H1 (cell line): ENCODE data around the gene SCAP. TPM values are rescaled to one million over a fixed set of nuclear protein-coding genes. Genes with fewer than 3 reads are reported as not detected.

Experiments used
- EGR1 ChIP-seq: IDR thresholded peaks from 2 replicates; pipeline ENCODE4 v1.6.1; 2011; ENCODE audit warnings: low read depth, low read length, borderline replicate concordance
- GTF2F1 ChIP-seq: IDR thresholded peaks from 2 replicates; pipeline ENCODE4 v1.6.1; 2012; ENCODE audit warnings: low read depth, low read length, improper control_type of control experiment, borderline replicate concordance
- KDM1A ChIP-seq: fragments of 200-600, 300-600 bp; sonication (generic); IDR thresholded peaks from 2 replicates; pipeline ENCODE4 v1.7.1; 2016; ENCODE audit warnings: mild to moderate bottlenecking, low read length, borderline replicate concordance
- KDM4A ChIP-seq: IDR thresholded peaks from one replicate; pipeline ENCODE4 v1.7.1; 2012; ENCODE audit warnings: low read depth, mild to moderate bottlenecking, moderate library complexity, low read length, inconsistent platforms; ENCODE audit not compliant: severe bottlenecking
- KDM5A ChIP-seq: fragments of 200-600 bp; IDR thresholded peaks from 2 replicates; pipeline ENCODE4 v1.7.1; 2012; ENCODE audit warnings: mild to moderate bottlenecking, low read length, inconsistent platforms, mixed read lengths
- RFX5 ChIP-seq: IDR thresholded peaks from 2 replicates; pipeline ENCODE4 v1.6.1; 2011; ENCODE audit warnings: low read depth, low read length, improper control_type of control experiment, borderline replicate concordance
- TAF1 ChIP-seq: IDR thresholded peaks from 2 replicates; pipeline ENCODE4 v1.6.1; 2011; ENCODE audit warnings: mild to moderate bottlenecking, low read depth, low read length
- TCF12 ChIP-seq: IDR thresholded peaks from 2 replicates; pipeline ENCODE4 v1.6.1; 2011; ENCODE audit warnings: low read depth, mild to moderate bottlenecking, low read length
- YY1 ChIP-seq: IDR thresholded peaks from 2 replicates; pipeline ENCODE4 v1.6.1; 2011; ENCODE audit warnings: low read depth, mild to moderate bottlenecking, low read length
- polyA plus RNA-seq, 7 experiments: library from polyadenylated mRNA; depleted of rRNA in 3 of 7; stranded (reverse) in 5 of 7; unstranded in 2 of 7; fragments of >200 nt in 5 of 7; fragments of 200-250 nt in 2 of 7; gene quantifications; 1 replicate in 5 of 7; 2 replicates in 1 of 7; 4 replicates in 1 of 7; pipeline versions ENCODE4 v1.2.1 to v1.2.3, GENCODE V29; 2011 to 2013; ENCODE audit warnings: missing spikeins in 2 of 7, mixed read lengths in 2 of 7
- total RNA-seq: library from RNA; stranded (reverse); fragmentation: NEBNext Ultra II Directional; extraction: Animal tissue kit (Norgen Biotek cat#: 25700); gene quantifications from 2 replicates; pipeline ENCODE4 v1.2.1, GENCODE V29; 2021
- TF ChIP-seq, protein P1 (sequence below): fragments of 300-600 bp; sonication (generic); IDR thresholded peaks from 2 replicates; pipeline ENCODE4 v1.7.1; 2012; ENCODE audit warnings: low read length, moderate library complexity, mild to moderate bottlenecking, inconsistent platforms; ENCODE audit not compliant: insufficient replicate concordance
- TF ChIP-seq, protein P2 (sequence below): IDR thresholded peaks from 2 replicates; pipeline ENCODE4 v1.6.1; 2012; ENCODE audit warnings: low read length, inconsistent platforms

Gene SCAP
- total and polyA plus RNA-seq, 2 of the 8 experiments (the other 6 are each of a cell fraction or from before 2014, with no cell fraction given) = 74.0 to 114 TPM

DNA sequence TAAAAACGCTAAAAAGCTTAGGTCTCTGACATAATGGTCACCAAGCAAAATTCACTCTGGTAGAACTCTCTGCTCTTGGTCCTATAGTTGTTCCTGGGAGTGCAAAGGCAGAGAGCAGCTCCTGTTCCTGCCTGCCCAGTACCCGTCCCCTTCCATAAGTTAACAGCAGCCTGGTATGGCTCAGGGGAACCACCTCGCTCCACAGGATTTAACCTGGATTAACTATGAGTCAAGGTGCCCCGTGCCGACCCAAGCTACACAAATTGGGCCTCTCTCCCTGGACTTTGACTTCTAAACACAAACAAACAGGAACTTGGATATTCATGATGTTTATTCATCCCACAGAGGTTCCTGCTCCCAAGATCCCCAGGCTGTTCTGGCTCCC, 32.1 kb downstream of the SCAP start (continued):
- TF ChIP-seq, protein P1, sequence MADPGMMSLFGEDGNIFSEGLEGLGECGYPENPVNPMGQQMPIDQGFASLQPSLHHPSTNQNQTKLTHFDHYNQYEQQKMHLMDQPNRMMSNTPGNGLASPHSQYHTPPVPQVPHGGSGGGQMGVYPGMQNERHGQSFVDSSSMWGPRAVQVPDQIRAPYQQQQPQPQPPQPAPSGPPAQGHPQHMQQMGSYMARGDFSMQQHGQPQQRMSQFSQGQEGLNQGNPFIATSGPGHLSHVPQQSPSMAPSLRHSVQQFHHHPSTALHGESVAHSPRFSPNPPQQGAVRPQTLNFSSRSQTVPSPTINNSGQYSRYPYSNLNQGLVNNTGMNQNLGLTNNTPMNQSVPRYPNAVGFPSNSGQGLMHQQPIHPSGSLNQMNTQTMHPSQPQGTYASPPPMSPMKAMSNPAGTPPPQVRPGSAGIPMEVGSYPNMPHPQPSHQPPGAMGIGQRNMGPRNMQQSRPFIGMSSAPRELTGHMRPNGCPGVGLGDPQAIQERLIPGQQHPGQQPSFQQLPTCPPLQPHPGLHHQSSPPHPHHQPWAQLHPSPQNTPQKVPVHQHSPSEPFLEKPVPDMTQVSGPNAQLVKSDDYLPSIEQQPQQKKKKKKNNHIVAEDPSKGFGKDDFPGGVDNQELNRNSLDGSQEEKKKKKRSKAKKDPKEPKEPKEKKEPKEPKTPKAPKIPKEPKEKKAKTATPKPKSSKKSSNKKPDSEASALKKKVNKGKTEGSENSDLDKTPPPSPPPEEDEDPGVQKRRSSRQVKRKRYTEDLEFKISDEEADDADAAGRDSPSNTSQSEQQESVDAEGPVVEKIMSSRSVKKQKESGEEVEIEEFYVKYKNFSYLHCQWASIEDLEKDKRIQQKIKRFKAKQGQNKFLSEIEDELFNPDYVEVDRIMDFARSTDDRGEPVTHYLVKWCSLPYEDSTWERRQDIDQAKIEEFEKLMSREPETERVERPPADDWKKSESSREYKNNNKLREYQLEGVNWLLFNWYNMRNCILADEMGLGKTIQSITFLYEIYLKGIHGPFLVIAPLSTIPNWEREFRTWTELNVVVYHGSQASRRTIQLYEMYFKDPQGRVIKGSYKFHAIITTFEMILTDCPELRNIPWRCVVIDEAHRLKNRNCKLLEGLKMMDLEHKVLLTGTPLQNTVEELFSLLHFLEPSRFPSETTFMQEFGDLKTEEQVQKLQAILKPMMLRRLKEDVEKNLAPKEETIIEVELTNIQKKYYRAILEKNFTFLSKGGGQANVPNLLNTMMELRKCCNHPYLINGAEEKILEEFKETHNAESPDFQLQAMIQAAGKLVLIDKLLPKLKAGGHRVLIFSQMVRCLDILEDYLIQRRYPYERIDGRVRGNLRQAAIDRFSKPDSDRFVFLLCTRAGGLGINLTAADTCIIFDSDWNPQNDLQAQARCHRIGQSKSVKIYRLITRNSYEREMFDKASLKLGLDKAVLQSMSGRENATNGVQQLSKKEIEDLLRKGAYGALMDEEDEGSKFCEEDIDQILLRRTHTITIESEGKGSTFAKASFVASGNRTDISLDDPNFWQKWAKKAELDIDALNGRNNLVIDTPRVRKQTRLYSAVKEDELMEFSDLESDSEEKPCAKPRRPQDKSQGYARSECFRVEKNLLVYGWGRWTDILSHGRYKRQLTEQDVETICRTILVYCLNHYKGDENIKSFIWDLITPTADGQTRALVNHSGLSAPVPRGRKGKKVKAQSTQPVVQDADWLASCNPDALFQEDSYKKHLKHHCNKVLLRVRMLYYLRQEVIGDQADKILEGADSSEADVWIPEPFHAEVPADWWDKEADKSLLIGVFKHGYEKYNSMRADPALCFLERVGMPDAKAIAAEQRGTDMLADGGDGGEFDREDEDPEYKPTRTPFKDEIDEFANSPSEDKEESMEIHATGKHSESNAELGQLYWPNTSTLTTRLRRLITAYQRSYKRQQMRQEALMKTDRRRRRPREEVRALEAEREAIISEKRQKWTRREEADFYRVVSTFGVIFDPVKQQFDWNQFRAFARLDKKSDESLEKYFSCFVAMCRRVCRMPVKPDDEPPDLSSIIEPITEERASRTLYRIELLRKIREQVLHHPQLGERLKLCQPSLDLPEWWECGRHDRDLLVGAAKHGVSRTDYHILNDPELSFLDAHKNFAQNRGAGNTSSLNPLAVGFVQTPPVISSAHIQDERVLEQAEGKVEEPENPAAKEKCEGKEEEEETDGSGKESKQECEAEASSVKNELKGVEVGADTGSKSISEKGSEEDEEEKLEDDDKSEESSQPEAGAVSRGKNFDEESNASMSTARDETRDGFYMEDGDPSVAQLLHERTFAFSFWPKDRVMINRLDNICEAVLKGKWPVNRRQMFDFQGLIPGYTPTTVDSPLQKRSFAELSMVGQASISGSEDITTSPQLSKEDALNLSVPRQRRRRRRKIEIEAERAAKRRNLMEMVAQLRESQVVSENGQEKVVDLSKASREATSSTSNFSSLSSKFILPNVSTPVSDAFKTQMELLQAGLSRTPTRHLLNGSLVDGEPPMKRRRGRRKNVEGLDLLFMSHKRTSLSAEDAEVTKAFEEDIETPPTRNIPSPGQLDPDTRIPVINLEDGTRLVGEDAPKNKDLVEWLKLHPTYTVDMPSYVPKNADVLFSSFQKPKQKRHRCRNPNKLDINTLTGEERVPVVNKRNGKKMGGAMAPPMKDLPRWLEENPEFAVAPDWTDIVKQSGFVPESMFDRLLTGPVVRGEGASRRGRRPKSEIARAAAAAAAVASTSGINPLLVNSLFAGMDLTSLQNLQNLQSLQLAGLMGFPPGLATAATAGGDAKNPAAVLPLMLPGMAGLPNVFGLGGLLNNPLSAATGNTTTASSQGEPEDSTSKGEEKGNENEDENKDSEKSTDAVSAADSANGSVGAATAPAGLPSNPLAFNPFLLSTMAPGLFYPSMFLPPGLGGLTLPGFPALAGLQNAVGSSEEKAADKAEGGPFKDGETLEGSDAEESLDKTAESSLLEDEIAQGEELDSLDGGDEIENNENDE = no peak
- TF ChIP-seq RFX5 (no peak), KDM4A (no peak), KDM5A (no peak), KDM1A (no peak), EGR1 (no peak), TCF12 (no peak), GTF2F1 (no peak), TAF1 (no peak), YY1 (no peak)
- TF ChIP-seq, protein P2, sequence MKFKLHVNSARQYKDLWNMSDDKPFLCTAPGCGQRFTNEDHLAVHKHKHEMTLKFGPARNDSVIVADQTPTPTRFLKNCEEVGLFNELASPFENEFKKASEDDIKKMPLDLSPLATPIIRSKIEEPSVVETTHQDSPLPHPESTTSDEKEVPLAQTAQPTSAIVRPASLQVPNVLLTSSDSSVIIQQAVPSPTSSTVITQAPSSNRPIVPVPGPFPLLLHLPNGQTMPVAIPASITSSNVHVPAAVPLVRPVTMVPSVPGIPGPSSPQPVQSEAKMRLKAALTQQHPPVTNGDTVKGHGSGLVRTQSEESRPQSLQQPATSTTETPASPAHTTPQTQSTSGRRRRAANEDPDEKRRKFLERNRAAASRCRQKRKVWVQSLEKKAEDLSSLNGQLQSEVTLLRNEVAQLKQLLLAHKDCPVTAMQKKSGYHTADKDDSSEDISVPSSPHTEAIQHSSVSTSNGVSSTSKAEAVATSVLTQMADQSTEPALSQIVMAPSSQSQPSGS = no peak
